WTC11 (cell line): Measurements from ENCODE around the gene SKP1. TPM values are rescaled to one million over a fixed set of nuclear protein-coding genes. Genes with fewer than 3 reads are reported as not detected.

Experiments used
- ATAC-seq: fragments of 200-7000 bp; cut with Tn5 transposase; 2 replicates; pipeline ENCODE4 v1.10.0; 2021; ENCODE audit warnings: mild to moderate bottlenecking, moderate library complexity
- Bru-seq: library from RNA; stranded (reverse); fragments of 400-500 nt; gene quantifications from one replicate; lab custom pipeline; 2021; lab: Mats Ljungman, UMichigan
- CTCF ChIA-PET: fragments of 300-600 bp; sonication (Branson Sonifier 250); formaldehyde crosslinking; loops from one replicate; lab custom pipeline; 2021; ENCODE audit warnings: antibody characterized with exemption; lab: Charles Lee
- POLR2A ChIA-PET: fragments of 350-600 bp; sonication (Branson Sonifier 250); formaldehyde crosslinking; loops from one replicate; lab custom pipeline; 2021; ENCODE audit warnings: antibody characterized with exemption; lab: Charles Lee
- DNase-seq: peaks from one replicate; pipeline ENCODE4 v3.0.0; 2021; ENCODE audit warnings: low spot score
- H3K27ac Mint-ChIP-seq: 2 replicates; pipeline ENCODE4 v1.8.0; 2021; ENCODE audit warnings: mixed read lengths
- H3K27me3 Mint-ChIP-seq: 2 replicates; pipeline ENCODE4 v1.8.0; 2021; ENCODE audit warnings: low read depth, mild to moderate bottlenecking, moderate library complexity, mixed read lengths
- H3K36me3 Mint-ChIP-seq: 2 replicates; pipeline ENCODE4 v1.8.0; 2021; ENCODE audit warnings: mixed read lengths
- H3K4me1 Mint-ChIP-seq: 2 replicates; pipeline ENCODE4 v1.8.0; 2022; ENCODE audit warnings: mixed read lengths
- H3K4me3 Mint-ChIP-seq: 2 replicates; pipeline ENCODE4 v1.8.0; 2021; ENCODE audit warnings: mild to moderate bottlenecking, moderate library complexity, mixed read lengths
- H3K9me3 Mint-ChIP-seq: 2 replicates; pipeline ENCODE4 v1.8.0; 2021; ENCODE audit warnings: mixed read lengths
- ATF2 ChIP-seq: sonication (generic); formaldehyde crosslinking; IDR thresholded peaks from 2 replicates; pipeline ENCODE4 v1.8.1; 2022; ENCODE audit warnings: low read depth, missing genetic modification reagents, borderline replicate concordance
- CREB1 ChIP-seq: sonication (generic); formaldehyde crosslinking; IDR thresholded peaks from 2 replicates; pipeline ENCODE4 v1.8.0; 2023; ENCODE audit warnings: mild to moderate bottlenecking, missing genetic modification reagents
- CREM ChIP-seq: sonication (generic); formaldehyde crosslinking; IDR thresholded peaks from 2 replicates; pipeline ENCODE4 v1.8.1; 2022; ENCODE audit warnings: mild to moderate bottlenecking, missing genetic modification reagents, moderate library complexity
- CTCF ChIP-seq: fragments of 200-600 bp; IDR thresholded peaks from 2 replicates; pipeline ENCODE4 v1.8.0; 2022; ENCODE audit warnings: antibody characterized with exemption
- FOXJ3 ChIP-seq: sonication (generic); formaldehyde crosslinking; IDR thresholded peaks from 2 replicates; pipeline ENCODE4 v1.9.0; 2021; ENCODE audit warnings: missing genetic modification reagents, mild to moderate bottlenecking, borderline replicate concordance
- HMGXB4 ChIP-seq: sonication (generic); formaldehyde crosslinking; IDR thresholded peaks from 2 replicates; pipeline ENCODE4 v1.8.1; 2023; ENCODE audit warnings: mild to moderate bottlenecking, moderate library complexity, missing genetic modification reagents
- JUN ChIP-seq: sonication (generic); formaldehyde crosslinking; IDR thresholded peaks from 2 replicates; pipeline ENCODE4 v1.8.0; 2023; ENCODE audit warnings: mild to moderate bottlenecking, missing genetic modification reagents
- NR3C1 ChIP-seq: sonication (generic); formaldehyde crosslinking; conservative IDR thresholded peaks from 2 replicates; pipeline ENCODE4 v1.8.1; 2023; ENCODE audit warnings: low read depth, mild to moderate bottlenecking, missing genetic modification reagents
- PRDM15 ChIP-seq: sonication (generic); formaldehyde crosslinking; IDR thresholded peaks from 2 replicates; pipeline ENCODE4 v1.8.0; 2022; ENCODE audit warnings: missing genetic modification reagents
- PRRX2 ChIP-seq: fragments of 250-450 bp; sonication (Bioruptor Pico); IDR thresholded peaks from 2 replicates; pipeline ENCODE4 v1.8.0; 2021; ENCODE audit warnings: mild to moderate bottlenecking
- RORB ChIP-seq: fragments of 250-450 bp; sonication (Bioruptor Pico); IDR thresholded peaks from 2 replicates; pipeline ENCODE4 v1.9.0; 2021; ENCODE audit warnings: mild to moderate bottlenecking
- SMAD4 ChIP-seq: sonication (generic); formaldehyde crosslinking; IDR thresholded peaks from 2 replicates; pipeline ENCODE4 v1.8.0; 2022; ENCODE audit warnings: mild to moderate bottlenecking, missing genetic modification reagents
- SP1 ChIP-seq: sonication (generic); formaldehyde crosslinking; conservative IDR thresholded peaks from 2 replicates; pipeline ENCODE4 v1.8.1; 2022; ENCODE audit warnings: missing genetic modification reagents
- ZNF281 ChIP-seq: sonication (generic); formaldehyde crosslinking; IDR thresholded peaks from 2 replicates; pipeline ENCODE4 v1.8.0; 2023; ENCODE audit warnings: mild to moderate bottlenecking, missing genetic modification reagents
- ZNF532 ChIP-seq: fragments of 250-450 bp; sonication (Bioruptor Pico); IDR thresholded peaks from 2 replicates; pipeline ENCODE4 v1.9.0; 2021; ENCODE audit warnings: mild to moderate bottlenecking, borderline replicate concordance
- ZSCAN18 ChIP-seq: fragments of 250-450 bp; sonication (Bioruptor Pico); IDR thresholded peaks from 2 replicates; pipeline ENCODE4 v2.1.2; 2022; ENCODE audit warnings: mild to moderate bottlenecking, moderate library complexity
- long read RNA-seq, 3 experiments: library from RNA in 1 of 3; library from capped mRNA in 1 of 3; library from polyadenylated mRNA in 1 of 3; unstranded in 2 of 3; stranded (forward) in 1 of 3; transcript quantifications; one replicate each; pipeline ENCODE4 v2.0.0, GENCODE V29; 2021
- total RNA-seq: library from RNA; stranded (reverse); gene quantifications from 3 replicates; pipeline ENCODE4 v1.2.3, GENCODE V29; 2021

The SKP1 gene
- total RNA-seq: 280 to 303 TPM (median 285 TPM) in 3 replicates
- Bru-seq, nascent RNA: percentile 92 among the genes with signal in this experiment
- long read RNA-seq, experiment 1, full-length matches to known transcripts: 957 of 995 reads
- long read RNA-seq, experiment 1, partial matches to known transcripts: 11 of 995 reads
- long read RNA-seq, experiment 1, other reads (novel, unspliced or antisense): 27 of 995 reads
- long read RNA-seq, experiment 2, full-length matches to known transcripts: 359 of 450 reads
- long read RNA-seq, experiment 2, partial matches to known transcripts: 57 of 450 reads
- long read RNA-seq, experiment 2, other reads (novel, unspliced or antisense): 34 of 450 reads
- long read RNA-seq, experiment 3, full-length matches to known transcripts: 896 of 907 reads
- long read RNA-seq, experiment 3, partial matches to known transcripts: 1 of 907 reads
- long read RNA-seq, experiment 3, other reads (novel, unspliced or antisense): 10 of 907 reads

GRCh38 chr5:134176511-134177368, at the start of gene SKP1:
Gene SKP1, minus strand, starts transcription at chr5:134176950. Its CDS starts 2,928 bp downstream, at chr5:134174022.
- POLR2A ChIA-PET: interaction anchor here (0.6 to 2.7 kb wide), 10 partner anchors 9 to 581 kb away, joined by 3 to 26 read pairs (median 3); partner anchors contain the start of genes DDX46 and PPP2CA
- Mint-ChIP-seq H3K4me1 (peaks cover 15% of the 10 kb centered on the region), H3K9me3 (no peaks in the 10 kb centered on the region), H3K27me3 (no peaks in the 10 kb centered on the region), H3K4me3 (peak within 1 kb of the TSS; percentile 93), H3K36me3 (peaks cover 19% of the 10 kb centered on the region), H3K27ac (peak within 1 kb of the TSS; percentile 98)
- ATAC-seq (peak; percentile 80), DNase-seq (peak; percentile 78)
- CTCF ChIA-PET: interaction anchor here (0.9 to 1.4 kb wide), 6 partner anchors 36 to 180 kb away, joined by 3 to 6 read pairs (median 4); no protein-coding TSS in a partner anchor
- peak; percentile 73; the same call in 1 of the 2 replicates for TF ChIP-seq JUN (CRISPR knock-in tag)
- peak; percentile 98 for TF ChIP-seq HMGXB4 (CRISPR knock-in tag)
- 0 out of 2 replicates have a peak, but pooled peaks have one; percentile 10 for TF ChIP-seq RORB (CRISPR knock-in tag)
- TF ChIP-seq ATF2: no peak
- TF ChIP-seq CREB1 (CRISPR knock-in tag): peak; percentile 51
- peak; percentile 85 for TF ChIP-seq CREM (CRISPR knock-in tag)
- TF ChIP-seq SMAD4 (CRISPR knock-in tag): no peak
- TF ChIP-seq CTCF: no peak
- no peak for TF ChIP-seq ZNF281
- peak; percentile 58 for TF ChIP-seq SP1 (CRISPR knock-in tag)
- TF ChIP-seq PRRX2: 0 out of 2 replicates have a peak, but pooled peaks have one; percentile 41
- no peak for TF ChIP-seq ZSCAN18
- TF ChIP-seq FOXJ3 (CRISPR knock-in tag): no peak
- no peak for TF ChIP-seq NR3C1 (CRISPR knock-in tag)
- TF ChIP-seq PRDM15: no peak
- TF ChIP-seq ZNF532 (CRISPR knock-in tag): no peak
